GM19023 (cell line): ENCODE measurements around the gene PHF12.
"Not testable (repeated sequence)": the region's sequence is repeated elsewhere in the genome, so short reads cannot be mapped to it uniquely, and the experiment has no call there.

ENCODE experiments used
- ATAC-seq: cut with Tn5 transposase; IDR thresholded peaks from one replicate; pipeline ENCODE4 v1.9.1; 2021; ENCODE audit warnings: mild to moderate bottlenecking, moderate library complexity; ENCODE audit not compliant: unreplicated experiment

Gene PHF12

GRCh38 chr17:28904800-28905199 lies 46.5 kb downstream of the PHF12 start:
- no peak for ATAC-seq

GRCh38 chr17:28903546-28903841 lies 47.8 kb downstream of the PHF12 start:
- ATAC-seq, result not testable (repeated sequence)

- ATAC-seq, result peak; percentile 88
Observed at GRCh38 chr17:28902819-28903545, 48.3 kb downstream of the PHF12 start, which contains the start of gene DHRS13. Gene DHRS13, minus strand, starts transcription at chr17:28903079. Its CDS starts 135 bp downstream, at chr17:28902944.

- ATAC-seq, result peak; percentile 31
Observed at GRCh38 chr17:28901866-28902818, 49.2 kb downstream of the PHF12 start.

GRCh38 chr17:28900986-28901726 lies 50.2 kb downstream of the PHF12 start:
- ATAC-seq, result no peak

GRCh38 chr17:28899212-28899815 lies 52.0 kb downstream of the PHF12 start:
- ATAC-seq, result no peak

- no peak for ATAC-seq
Observed at GRCh38 chr17:28898527-28898955, 52.8 kb downstream of the PHF12 start.

GRCh38 chr17:28897769-28898526 lies 53.4 kb downstream of the PHF12 start:
- no peak for ATAC-seq

GRCh38 chr17:28896884-28897768 lies 54.2 kb downstream of the PHF12 start, which contains the start of gene FLOT2:
Gene FLOT2, minus strand, starts transcription at chr17:28897733. Its CDS starts 159 bp downstream, at chr17:28897574.
- no peak for ATAC-seq

- ATAC-seq, result no peak
Observed at GRCh38 chr17:28896491-28896883, 54.8 kb downstream of the PHF12 start.

GRCh38 chr17:28895794-28896447 lies 55.4 kb downstream of the PHF12 start:
- no peak for ATAC-seq

- ATAC-seq, result not testable (repeated sequence)
Observed at GRCh38 chr17:28893248-28894183, 57.8 kb downstream of the PHF12 start.

GRCh38 chr17:28892024-28892423 lies 59.3 kb downstream of the PHF12 start:
- no peak for ATAC-seq

GRCh38 chr17:28891201-28891600 lies 60.1 kb downstream of the PHF12 start:
- ATAC-seq, result no peak

GRCh38 chr17:28889996-28890395 lies 61.3 kb downstream of the PHF12 start:
- ATAC-seq, result no peak

GRCh38 chr17:28888832-28889231 lies 62.5 kb downstream of the PHF12 start:
- no peak for ATAC-seq

GRCh38 chr17:28887871-28888471 lies 63.3 kb downstream of the PHF12 start:
- no peak for ATAC-seq
